B cell (primary cell): Measurements from ENCODE around the gene RASD1. TPM values are rescaled to one million over a fixed set of nuclear protein-coding genes. Genes with fewer than 3 reads are reported as not detected.

Source experiments
- ATAC-seq: fragments of 200-7000 bp; cut with Tn5 transposase; one replicate; pipeline ENCODE4 v1.10.0; 2021; ENCODE audit warnings: low read depth, mild to moderate bottlenecking, moderate number of reproducible peaks, moderate library complexity
- CTCF ChIA-PET: fragments of 350-600 bp; sonication (Branson Sonifier 250); formaldehyde crosslinking; loops from one replicate; lab custom pipeline; 2021; ENCODE audit warnings: antibody characterized with exemption, inconsistent platforms; lab: Charles Lee
- POLR2A ChIA-PET: fragments of 350-600 bp; sonication (Branson Sonifier 250); formaldehyde crosslinking; loops from one replicate; lab custom pipeline; 2021; ENCODE audit warnings: antibody characterized with exemption; lab: Charles Lee
- DNase-seq: peaks from one replicate; pipeline ENCODE4 v3.0.0; 2013
- H2AFZ ChIP-seq: 2 replicates; pipeline ENCODE4 v1.6.1; 2012; ENCODE audit warnings: mild to moderate bottlenecking, low read depth, low read length; ENCODE audit not compliant: insufficient read depth, poor library complexity, severe bottlenecking
- H3K27ac ChIP-seq, 2 donors: 1 replicate in 1 of 2; 2 replicates in 1 of 2; pipeline ENCODE4 v1.5.1; 2012 to 2013; ENCODE audit warnings: low read length in 2 of 2, mild to moderate bottlenecking in 2 of 2, moderate library complexity in 1 of 2
- H3K27me3 ChIP-seq, 4 experiments: fragments of 200-600 bp in 1 of 4; sonication (generic) in 1 of 4; replicated peaks in 1 of 4; 1 replicate in 2 of 4; 2 replicates in 2 of 4; pipeline versions ENCODE4 v1.6.1 to v1.7.0; 2013 to 2016; ENCODE audit warnings: low read length in 3 of 4, mild to moderate bottlenecking in 2 of 4, mixed read lengths in 1 of 4, moderate library complexity in 1 of 4; ENCODE audit not compliant: insufficient read depth in 4 of 4, control insufficient read depth in 3 of 4; ENCODE audit errors: control extremely low read depth in 1 of 4
- H3K36me3 ChIP-seq, 2 experiments: replicated peaks in 1 of 2; 1 replicate in 1 of 2; 2 replicates in 1 of 2; pipeline versions ENCODE4 v1.6.1 to v1.7.1; 2013; ENCODE audit warnings: low read length in 1 of 2; ENCODE audit not compliant: insufficient read depth in 2 of 2, control insufficient read depth in 1 of 2; ENCODE audit errors: control extremely low read depth in 1 of 2, extremely low read depth in 1 of 2
- H3K4me1 ChIP-seq, 2 donors: fragments of 200-600 bp in 1 of 2; sonication (generic) in 1 of 2; 1 replicate in 1 of 2; 2 replicates in 1 of 2; pipeline versions ENCODE4 v1.5.1 to v1.6.1; 2013 to 2017; ENCODE audit warnings: low read length in 2 of 2; ENCODE audit not compliant: control insufficient read depth in 2 of 2, insufficient read depth in 2 of 2
- H3K4me2 ChIP-seq: replicated peaks from 2 replicates; pipeline ENCODE3; 2012; ENCODE audit warnings: mild to moderate bottlenecking, low read depth, low read length; ENCODE audit not compliant: poor library complexity, severe bottlenecking
- H3K4me3 ChIP-seq, 5 experiments: fragments of 200-600 bp in 1 of 5; sonication (generic) in 1 of 5; 1 replicate in 3 of 5; 2 replicates in 2 of 5; pipeline versions ENCODE4 v1.5.1 to v1.7.0; 2011 to 2016; ENCODE audit warnings: low read length in 4 of 5, mild to moderate bottlenecking in 4 of 5, low read depth in 2 of 5, control low read depth in 1 of 5, moderate library complexity in 1 of 5; ENCODE audit not compliant: insufficient read depth in 1 of 5; ENCODE audit errors: control extremely low read depth in 1 of 5, extremely low read depth in 1 of 5
- H3K79me2 ChIP-seq: fragments of 200-600 bp; sonication (generic); one replicate; pipeline ENCODE4 v1.6.0; 2016; ENCODE audit warnings: low read length; ENCODE audit not compliant: control insufficient read depth, insufficient read depth
- H3K9ac ChIP-seq: fragments of 200-600 bp; sonication (generic); 2 replicates; pipeline ENCODE4 v1.6.1; 2017; ENCODE audit warnings: mild to moderate bottlenecking, low read length, moderate library complexity
- H3K9me3 ChIP-seq, 3 donors: one replicate each; pipeline versions ENCODE4 v1.6.1 to v1.7.1; 2013; ENCODE audit warnings: low read length in 2 of 3; ENCODE audit not compliant: control insufficient read depth in 2 of 3, insufficient read depth in 1 of 3; ENCODE audit errors: control extremely low read depth in 1 of 3
- H4K20me1 ChIP-seq: 2 replicates; pipeline ENCODE4 v1.6.0; 2012; ENCODE audit warnings: mild to moderate bottlenecking, low read length; ENCODE audit not compliant: insufficient read depth, control insufficient read depth, poor library complexity, severe bottlenecking
- H3K27ac Mint-ChIP-seq: one replicate; pipeline ENCODE4 v1.8.0; 2021; ENCODE audit warnings: mixed read lengths
- H3K27me3 Mint-ChIP-seq: one replicate; pipeline ENCODE4 v1.8.0; 2021; ENCODE audit warnings: mixed read lengths
- H3K4me1 Mint-ChIP-seq: one replicate; pipeline ENCODE4 v1.8.0; 2021; ENCODE audit warnings: mixed read lengths
- H3K4me3 Mint-ChIP-seq: one replicate; pipeline ENCODE4 v1.8.0; 2021; ENCODE audit warnings: mixed read lengths
- H3K9me3 Mint-ChIP-seq: one replicate; pipeline ENCODE4 v1.8.0; 2022; ENCODE audit warnings: mixed read lengths; ENCODE audit not compliant: insufficient read depth
- EZH2 ChIP-seq: IDR thresholded peaks from 2 replicates; pipeline ENCODE4 v1.6.1; 2012; ENCODE audit warnings: borderline replicate concordance, low read depth, mild to moderate bottlenecking, moderate library complexity, low read length; ENCODE audit not compliant: insufficient read depth, poor library complexity, severe bottlenecking
- WGBS: methylation state at CpG from one replicate; pipeline ENCODE4 v1.1.5; 2013; ENCODE audit warnings: missing lambda C conversion rate; ENCODE audit not compliant: insufficient coverage; 5-methylcytosine and 5-hydroxymethylcytosine counted together
- intact Hi-C: fragments of 100-400 bp; cut with micrococcal nuclease; formaldehyde crosslinking; loops from one replicate; pipeline ENCODE4 v1.10.0; 2022
- polyA plus RNA-seq: library from polyadenylated mRNA; depleted of rRNA; stranded (reverse); fragments of >200 nt; gene quantifications from 2 replicates; pipeline ENCODE4 v1.2.3, GENCODE V29; 2012
- total RNA-seq, 2 donors: library from RNA; stranded (reverse); fragments of 120-200 nt in 1 of 2; gene quantifications; 1 replicate in 1 of 2; 2 replicates in 1 of 2; pipeline versions ENCODE4 v1.2.3 to v1.2.4, GENCODE V29; 2013 to 2022
- TF ChIP-seq, protein P1 (sequence below): fragments of 200-600 bp; IDR thresholded peaks from one replicate; pipeline ENCODE4 v1.8.0; 2022; ENCODE audit warnings: antibody characterized with exemption, mild to moderate bottlenecking

RASD1 gene
- total and polyA plus RNA-seq, 2 donors (not counting 1 experiment from before 2014, with no cell fraction given): 0.95 to 3.2 TPM

DNA sequence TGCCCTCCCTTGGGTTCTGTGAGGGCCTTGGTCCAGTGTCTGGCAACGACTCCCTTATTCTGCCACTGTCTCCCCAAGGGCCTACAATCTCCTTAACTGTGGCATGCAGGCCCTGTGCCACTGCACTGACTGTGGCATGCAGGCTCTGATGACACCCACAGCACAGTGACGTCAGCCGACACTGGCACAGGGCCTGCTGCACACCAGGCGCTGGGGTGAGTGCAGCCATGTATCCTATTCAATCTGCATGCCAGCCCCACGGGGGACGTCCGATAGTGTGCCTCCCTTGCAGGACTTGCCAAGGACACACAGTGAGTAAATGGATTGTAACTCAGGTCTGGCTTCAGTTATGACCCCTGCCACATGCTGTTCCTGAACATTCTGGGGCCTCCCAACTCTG is 39.8 kb upstream of the RASD1 start:
- CTCF ChIA-PET: no interaction called here
- TF ChIP-seq, protein P1, sequence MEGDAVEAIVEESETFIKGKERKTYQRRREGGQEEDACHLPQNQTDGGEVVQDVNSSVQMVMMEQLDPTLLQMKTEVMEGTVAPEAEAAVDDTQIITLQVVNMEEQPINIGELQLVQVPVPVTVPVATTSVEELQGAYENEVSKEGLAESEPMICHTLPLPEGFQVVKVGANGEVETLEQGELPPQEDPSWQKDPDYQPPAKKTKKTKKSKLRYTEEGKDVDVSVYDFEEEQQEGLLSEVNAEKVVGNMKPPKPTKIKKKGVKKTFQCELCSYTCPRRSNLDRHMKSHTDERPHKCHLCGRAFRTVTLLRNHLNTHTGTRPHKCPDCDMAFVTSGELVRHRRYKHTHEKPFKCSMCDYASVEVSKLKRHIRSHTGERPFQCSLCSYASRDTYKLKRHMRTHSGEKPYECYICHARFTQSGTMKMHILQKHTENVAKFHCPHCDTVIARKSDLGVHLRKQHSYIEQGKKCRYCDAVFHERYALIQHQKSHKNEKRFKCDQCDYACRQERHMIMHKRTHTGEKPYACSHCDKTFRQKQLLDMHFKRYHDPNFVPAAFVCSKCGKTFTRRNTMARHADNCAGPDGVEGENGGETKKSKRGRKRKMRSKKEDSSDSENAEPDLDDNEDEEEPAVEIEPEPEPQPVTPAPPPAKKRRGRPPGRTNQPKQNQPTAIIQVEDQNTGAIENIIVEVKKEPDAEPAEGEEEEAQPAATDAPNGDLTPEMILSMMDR: no peak
- no peak for TF ChIP-seq EZH2
- no peak overlapping the region for H3K4me2 ChIP-seq
- no peaks in the 10 kb centered on the region for H3K4me1 ChIP-seq
- H3K9me3 ChIP-seq: no peaks in the 10 kb centered on the region
- POLR2A ChIA-PET: no interaction called here
- Mint-ChIP-seq H3K27ac (no peak overlapping the region), H3K4me1 (no peaks in the 10 kb centered on the region), H3K4me3 (no peak overlapping the region), H3K27me3 (no peaks in the 10 kb centered on the region), H3K9me3 (no peaks in the 10 kb centered on the region)
- H2AFZ ChIP-seq: no peak overlapping the region
- no peaks in the 10 kb centered on the region for H3K79me2 ChIP-seq
- ATAC-seq (no peak), DNase-seq (no peak)
- no peak overlapping the region for H3K4me3 ChIP-seq
- H4K20me1 ChIP-seq: no peaks in the 10 kb centered on the region
- intact Hi-C loops: no loop called here
- H3K9ac ChIP-seq: no peak overlapping the region
- no peaks in the 10 kb centered on the region for H3K36me3 ChIP-seq
- WGBS: 88% methylated on average over 7 of the region's 7 CpGs
- no peaks in the 10 kb centered on the region for H3K27me3 ChIP-seq
- H3K27ac ChIP-seq: no peak overlapping the region

DNA sequence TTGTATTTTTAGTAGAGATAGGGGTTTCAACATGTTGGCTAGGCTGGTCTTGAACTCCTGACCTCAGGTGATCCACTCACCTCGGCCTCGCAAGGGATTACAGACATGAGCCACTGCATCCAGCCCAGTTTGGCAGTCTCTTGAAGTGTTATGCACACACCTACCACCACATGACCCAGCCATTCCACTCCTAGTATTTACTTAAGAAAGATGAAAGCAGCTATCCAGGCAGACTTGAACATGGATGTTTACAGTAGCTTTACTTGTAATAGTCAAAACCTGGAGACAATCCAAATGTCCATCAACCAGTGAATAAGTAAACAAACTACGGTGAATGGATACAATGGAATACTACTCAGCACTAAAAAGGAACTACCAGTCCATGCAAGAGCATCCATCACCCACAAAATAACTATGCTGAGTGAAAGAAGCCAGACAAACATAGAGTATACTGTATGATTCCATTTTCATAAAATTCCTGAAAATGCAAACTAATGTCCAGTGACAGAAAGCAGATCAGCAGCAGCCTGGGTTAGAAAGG is 37.8 kb upstream of the RASD1 start:
- Histone ChIP-seq H3K4me1 (no peaks in the 10 kb centered on the region), H3K27me3 (no peaks in the 10 kb centered on the region), H4K20me1 (no peaks in the 10 kb centered on the region), H3K79me2 (peaks cover 1% of the 10 kb centered on the region), H3K27ac (no peak overlapping the region), H3K4me2 (no peak overlapping the region), H3K36me3 (no peaks in the 10 kb centered on the region), H3K9ac (no peak overlapping the region), H3K9me3 (no peaks in the 10 kb centered on the region), H2AFZ (no peak overlapping the region), H3K4me3 (no peak overlapping the region)
- Mint-ChIP-seq H3K27me3 (no peaks in the 10 kb centered on the region), H3K9me3 (no peaks in the 10 kb centered on the region), H3K4me3 (no peak overlapping the region), H3K27ac (no peak overlapping the region), H3K4me1 (no peaks in the 10 kb centered on the region)
- ChIA-PET POLR2A (no interaction called here), CTCF (no interaction called here)
- ATAC-seq (no peak), DNase-seq (no peak)
- WGBS: 100% methylated on average over 3 of the region's 3 CpGs
- intact Hi-C loops: no loop called here
- TF ChIP-seq, protein P1: no peak
- TF ChIP-seq EZH2: no peak
